ENCODE measurements around the gene TRDMT1. TPM values are rescaled to one million over a fixed set of nuclear protein-coding genes. Genes with fewer than 3 reads are reported as not detected.

TRDMT1 gene
- total RNA-seq, 2 donors from 2014 or later = 7.3 to 7.5 TPM

- Histone ChIP-seq H3K27me3 (no peaks in the 10 kb centered on the region), H3K27ac (no peak overlapping the region), H3K36me3 (replicated peaks in 1 of 2; ENCODE audit: insufficient read depth in 1 of 2, low read depth in 2 of 2) (peaks cover under 1 to 10% of the 10 kb centered on the region in 2 donors), H3K4me1 (no peaks in the 10 kb centered on the region), H3K9me3 (no peaks in the 10 kb centered on the region), H3K4me3 (no peak overlapping the region)
- DNase-seq = no peak
- intact Hi-C loops (cut with DNase I) = no loop called here
- no peak for ATAC-seq
- WGBS, 2 donors = 89 to 100% methylated on average over 2 of the region's 2 CpGs
- TF ChIP-seq CTCF (IDR thresholded peaks at IDR 0.05) = no peak
Measured at GRCh38 chr10:17240096-17240495, 38.6 kb upstream of the TRDMT1 start.

- intact Hi-C loops (cut with DNase I) = no loop called here
- H3K4me1 ChIP-seq = no peaks in the 10 kb centered on the region
- H3K27ac ChIP-seq = no peak overlapping the region
- no peaks in the 10 kb centered on the region for H3K9me3 ChIP-seq
- TF ChIP-seq CTCF (IDR thresholded peaks at IDR 0.05) (no peak), POLR2A (IDR thresholded peaks at IDR 0.05) (no peak)
- 89 to 92% methylated on average over 6 of the region's 6 CpGs for WGBS, 2 donors
- ATAC-seq (no peak), DNase-seq (no peak)
- no peaks in the 10 kb centered on the region for H3K27me3 ChIP-seq
- no peak overlapping the region for H3K4me3 ChIP-seq
- H3K36me3 ChIP-seq (replicated peaks in 1 of 2; ENCODE audit: insufficient read depth in 1 of 2, low read depth in 2 of 2) = peaks cover 5 to 15% of the 10 kb centered on the region in 2 donors
Measured at GRCh38 chr10:17239345-17240085, 38.0 kb upstream of the TRDMT1 start.

- Histone ChIP-seq H3K27ac (no peak overlapping the region), H3K4me3 (no peak overlapping the region), H3K27me3 (no peaks in the 10 kb centered on the region), H3K36me3 (replicated peaks in 1 of 2; ENCODE audit: insufficient read depth in 1 of 2, low read depth in 2 of 2) (peaks cover 5 to 15% of the 10 kb centered on the region in 2 donors), H3K4me1 (peaks cover 8% of the 10 kb centered on the region), H3K9me3 (no peaks in the 10 kb centered on the region)
- intact Hi-C loops (cut with DNase I) = no loop called here
- 73 to 74% methylated on average over 12 of the region's 12 CpGs for WGBS, 2 donors
- ATAC-seq (no peak), DNase-seq (peak in 1 of 4 donors; percentile 6)
- TF ChIP-seq CTCF (IDR thresholded peaks at IDR 0.05) = no peak
- no peak for TF ChIP-seq POLR2A (IDR thresholded peaks at IDR 0.05)
Measured at GRCh38 chr10:17238445-17239291, 37.2 kb upstream of the TRDMT1 start.

- 87 to 91% methylated on average over 4 of the region's 4 CpGs for WGBS, 2 donors
- no peak for DNase-seq
- ATAC-seq = no peak
- TF ChIP-seq POLR2A (IDR thresholded peaks at IDR 0.05) (no peak), CTCF (IDR thresholded peaks at IDR 0.05) (no peak)
- intact Hi-C loops (cut with DNase I) = no loop called here
- no peak overlapping the region for H3K27ac ChIP-seq
- no peak overlapping the region for H3K4me3 ChIP-seq
- no peaks in the 10 kb centered on the region for H3K27me3 ChIP-seq
- peaks cover 5 to 15% of the 10 kb centered on the region in 2 donors for H3K36me3 ChIP-seq (replicated peaks in 1 of 2; ENCODE audit: insufficient read depth in 1 of 2, low read depth in 2 of 2)
- peaks cover 14% of the 10 kb centered on the region for H3K4me1 ChIP-seq
- no peaks in the 10 kb centered on the region for H3K9me3 ChIP-seq
Measured at GRCh38 chr10:17237915-17238444, 36.5 kb upstream of the TRDMT1 start.
